GM21381 (cell line): ENCODE data around the gene SH2D3A.
"Not testable (repeated sequence)": the region's sequence is repeated elsewhere in the genome, so short reads cannot be mapped to it uniquely, and the experiment has no call there.

ENCODE experiments used
- ATAC-seq: cut with Tn5 transposase; IDR thresholded peaks from one replicate; pipeline ENCODE4 v1.9.1; 2021; ENCODE audit warnings: mild to moderate bottlenecking, moderate library complexity; ENCODE audit not compliant: unreplicated experiment

Gene SH2D3A

DNA sequence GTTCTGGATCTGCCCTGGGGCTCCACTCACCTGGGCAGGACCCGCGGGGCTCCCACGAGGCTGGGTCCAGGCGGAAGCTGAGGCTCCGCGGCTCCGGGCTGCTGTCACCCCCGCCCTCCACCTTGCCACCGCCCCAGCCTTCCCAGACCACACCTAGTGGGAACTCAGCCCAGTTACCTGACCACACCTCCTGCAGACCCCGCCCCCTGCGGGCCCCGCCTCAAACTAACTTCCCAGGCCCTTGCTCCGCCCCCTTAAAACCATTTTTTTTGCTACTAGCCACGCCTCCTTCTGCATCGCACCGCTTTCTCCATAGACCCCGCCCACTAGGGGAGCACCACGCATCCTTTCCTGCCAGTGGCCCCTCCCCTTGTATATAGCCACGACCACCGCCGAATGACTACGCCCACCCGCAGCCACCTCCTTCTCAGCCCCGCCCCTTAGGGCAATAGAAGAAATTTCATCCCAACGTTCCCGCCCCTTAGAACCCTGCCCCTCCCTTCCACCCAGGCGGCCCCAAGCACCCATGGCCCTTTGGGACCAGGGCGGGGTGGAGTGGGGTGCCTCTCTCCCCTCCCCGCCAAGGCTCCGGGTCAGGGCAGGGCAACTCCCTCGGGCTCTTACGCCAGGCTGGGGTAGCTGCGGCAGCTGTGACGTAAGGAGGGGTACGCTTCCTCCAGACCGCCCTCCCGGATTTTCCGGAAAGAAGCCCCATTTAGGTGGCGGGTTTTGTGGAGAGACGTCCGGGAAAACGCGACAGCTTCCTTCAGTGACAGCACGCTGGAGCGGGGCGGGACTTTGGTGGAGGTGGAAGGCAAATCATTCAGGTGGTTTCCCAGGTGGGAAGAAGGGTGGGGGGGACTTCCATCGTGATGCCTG lies at the start of gene SH2D3A:
SH2D3A (minus strand) TSS at position 79 of the 879 bp plus-strand sequence. CDS start 3,687 bp downstream, outside the sequence.
- ATAC-seq = peak; percentile 64

DNA sequence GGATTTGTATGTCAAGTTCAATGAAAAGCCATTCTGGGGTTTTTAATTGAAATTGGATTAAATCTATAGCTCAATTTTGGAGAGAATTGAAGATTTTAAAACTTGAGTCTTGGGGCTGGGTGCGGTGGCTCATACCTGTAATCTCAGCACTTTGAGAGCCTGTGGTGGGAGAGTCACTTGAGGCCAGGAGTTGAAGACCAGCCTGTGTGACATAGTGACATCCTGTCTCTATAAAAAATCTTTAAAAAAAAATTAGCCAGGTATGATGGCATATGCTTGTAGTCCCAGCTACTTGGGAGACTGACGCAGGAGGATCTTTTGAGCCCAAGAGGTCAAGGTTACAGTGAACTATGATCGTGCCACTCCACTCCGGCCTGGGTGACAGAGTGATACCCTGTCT lies 46.4 kb upstream of the SH2D3A start:
- ATAC-seq = no peak

DNA sequence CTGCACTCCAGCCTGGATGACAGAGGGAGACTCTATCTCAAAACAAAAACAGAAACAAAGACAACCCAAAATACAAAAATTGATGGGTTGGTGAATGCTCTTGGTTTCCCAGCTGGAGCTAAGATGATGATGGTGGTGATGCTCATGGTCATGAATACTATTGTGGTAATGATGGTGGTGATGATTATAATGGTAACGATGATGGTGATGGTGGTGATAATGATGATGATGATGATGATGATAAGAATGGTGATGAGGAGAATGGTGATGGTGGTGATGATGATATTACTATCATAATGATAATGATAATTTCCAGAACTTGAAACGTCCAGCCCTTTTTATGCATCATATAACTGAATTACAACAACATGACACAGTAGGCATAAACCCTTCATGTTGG lies 45.4 kb upstream of the SH2D3A start:
- no peak for ATAC-seq

DNA sequence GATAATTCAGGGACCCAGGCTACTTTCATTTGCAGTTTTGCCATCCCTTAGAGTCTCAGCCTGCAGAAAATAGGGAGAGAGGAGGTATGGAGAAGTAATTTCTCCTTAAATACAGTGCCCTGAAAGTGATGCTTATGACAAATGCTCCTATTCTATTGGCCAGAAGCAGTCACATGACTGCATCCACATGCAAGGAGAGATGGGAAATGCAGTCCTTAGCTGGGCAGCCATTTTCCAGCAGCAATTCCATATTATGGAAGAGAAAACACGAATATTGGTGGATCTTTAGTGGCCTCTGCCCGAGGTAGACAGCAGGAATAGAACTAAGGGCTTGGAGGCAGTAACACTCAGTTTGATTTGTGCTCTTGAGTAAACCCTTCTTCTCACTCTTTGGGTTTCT lies 44.7 kb upstream of the SH2D3A start:
- ATAC-seq = no peak

DNA sequence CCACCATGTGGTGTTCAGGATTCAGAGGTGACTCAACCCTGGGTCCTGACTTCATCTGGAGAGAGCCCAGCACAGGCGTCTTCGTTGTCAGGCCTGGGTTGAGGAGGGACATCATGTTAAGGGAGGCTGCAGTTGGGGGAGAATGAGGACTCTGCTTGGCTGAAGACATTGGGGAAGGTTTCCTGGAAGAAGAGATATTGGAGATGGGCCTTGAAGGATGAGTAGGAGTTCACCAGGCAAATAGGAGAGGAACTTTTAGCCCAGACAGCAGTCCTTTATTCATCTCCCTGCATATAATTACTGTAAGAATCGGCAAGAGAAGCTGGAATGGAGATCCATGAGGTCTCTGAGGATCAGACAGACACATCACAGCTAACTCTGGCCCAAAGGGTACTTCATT lies 44.1 kb upstream of the SH2D3A start:
- ATAC-seq = no peak

DNA sequence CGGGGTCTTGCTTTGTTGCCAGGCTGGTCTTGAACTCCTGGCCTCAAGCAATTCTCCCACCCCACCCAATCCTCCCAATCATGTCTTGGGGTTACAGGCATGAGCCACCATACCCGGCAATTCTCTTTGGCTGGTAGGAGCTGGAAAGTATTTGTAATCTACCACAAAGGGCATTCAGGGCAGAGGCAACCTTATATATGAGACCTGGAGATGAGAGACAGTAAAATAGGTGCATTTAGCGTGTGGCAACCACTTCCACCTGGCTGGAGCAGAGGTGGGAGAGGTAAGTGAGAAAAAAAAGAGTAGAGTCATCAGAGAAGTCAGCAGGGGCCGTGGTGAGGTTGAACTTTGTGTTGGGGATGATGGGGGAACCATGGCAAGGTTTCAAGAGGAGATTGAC lies 42.0 kb upstream of the SH2D3A start:
- ATAC-seq = no peak

DNA sequence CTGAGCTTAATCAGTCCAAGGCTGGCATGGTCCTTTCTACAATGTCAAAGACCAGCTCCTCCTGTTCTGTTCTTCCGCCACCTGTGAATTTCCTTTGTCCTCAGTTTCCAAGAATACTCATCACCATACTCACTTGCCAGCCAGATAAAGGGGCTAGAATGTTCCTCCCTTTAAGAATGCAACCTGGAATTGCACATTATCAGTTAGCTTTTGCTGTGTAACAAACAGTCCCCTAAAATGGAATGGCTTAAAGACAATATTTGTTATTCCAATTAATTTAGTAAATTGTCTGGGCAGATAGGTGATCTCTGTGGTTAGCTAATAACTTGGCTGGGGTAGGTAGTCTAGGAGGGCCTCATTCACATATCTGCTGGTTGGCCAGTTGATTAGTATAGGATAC lies 41.3 kb upstream of the SH2D3A start:
- no peak for ATAC-seq

DNA sequence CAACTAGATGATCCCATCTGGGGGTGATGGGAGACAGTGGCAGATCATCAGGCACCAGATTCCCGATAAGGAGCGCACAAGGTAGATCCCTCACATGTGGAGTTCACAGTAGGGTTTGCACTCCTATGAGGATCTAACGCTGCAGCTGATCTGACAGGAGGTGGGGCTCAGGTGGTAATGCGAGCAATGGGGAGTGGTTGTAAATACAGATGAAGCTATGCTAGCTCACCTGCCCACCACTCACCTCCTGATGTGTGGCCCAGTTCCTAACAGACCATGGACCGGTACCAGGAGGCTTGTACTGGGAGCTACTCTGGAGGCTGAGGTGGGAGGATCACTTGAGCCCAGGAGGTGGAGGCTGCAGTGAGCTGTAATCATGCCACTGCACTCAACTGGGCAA lies 40.1 kb upstream of the SH2D3A start:
- ATAC-seq = no peak

DNA sequence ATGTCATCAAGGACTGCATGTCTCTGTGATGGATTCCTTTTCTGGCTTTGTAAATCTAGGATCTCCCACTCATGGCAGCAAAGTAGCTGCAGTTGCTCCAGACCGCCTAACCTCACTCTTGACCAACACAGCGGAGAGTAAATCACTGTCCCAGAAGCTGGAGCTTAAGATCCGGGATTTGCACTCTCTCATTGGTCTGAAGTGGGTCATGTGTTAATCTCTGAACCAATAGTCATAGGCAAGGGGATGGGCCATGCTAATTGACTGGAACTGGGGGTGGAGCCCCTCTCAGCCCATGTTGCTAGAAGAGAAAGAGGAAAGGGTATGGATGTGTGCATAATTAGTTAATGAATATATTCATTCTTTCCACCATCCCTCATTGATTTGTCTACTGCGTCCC lies 39.3 kb upstream of the SH2D3A start:
- no peak for ATAC-seq

DNA sequence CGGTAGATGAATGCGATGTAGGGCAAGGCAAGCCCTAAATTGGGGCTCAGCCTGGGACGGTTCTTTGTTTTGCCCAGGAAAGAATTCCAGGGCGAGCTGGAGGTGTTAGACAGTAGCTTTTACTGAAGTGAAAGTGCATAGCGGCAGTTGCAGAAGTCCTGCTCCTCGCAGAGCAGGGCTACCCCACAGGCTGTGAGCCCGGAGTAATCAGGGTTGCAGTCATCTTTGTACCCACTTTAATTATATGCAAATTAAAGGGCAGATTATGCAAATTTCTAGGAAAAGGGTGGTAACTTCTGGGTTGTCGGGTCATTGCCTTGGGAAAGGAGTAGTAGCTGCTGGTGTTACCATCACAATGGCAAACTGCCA lies 35.8 kb upstream of the SH2D3A start:
- ATAC-seq = no peak

DNA sequence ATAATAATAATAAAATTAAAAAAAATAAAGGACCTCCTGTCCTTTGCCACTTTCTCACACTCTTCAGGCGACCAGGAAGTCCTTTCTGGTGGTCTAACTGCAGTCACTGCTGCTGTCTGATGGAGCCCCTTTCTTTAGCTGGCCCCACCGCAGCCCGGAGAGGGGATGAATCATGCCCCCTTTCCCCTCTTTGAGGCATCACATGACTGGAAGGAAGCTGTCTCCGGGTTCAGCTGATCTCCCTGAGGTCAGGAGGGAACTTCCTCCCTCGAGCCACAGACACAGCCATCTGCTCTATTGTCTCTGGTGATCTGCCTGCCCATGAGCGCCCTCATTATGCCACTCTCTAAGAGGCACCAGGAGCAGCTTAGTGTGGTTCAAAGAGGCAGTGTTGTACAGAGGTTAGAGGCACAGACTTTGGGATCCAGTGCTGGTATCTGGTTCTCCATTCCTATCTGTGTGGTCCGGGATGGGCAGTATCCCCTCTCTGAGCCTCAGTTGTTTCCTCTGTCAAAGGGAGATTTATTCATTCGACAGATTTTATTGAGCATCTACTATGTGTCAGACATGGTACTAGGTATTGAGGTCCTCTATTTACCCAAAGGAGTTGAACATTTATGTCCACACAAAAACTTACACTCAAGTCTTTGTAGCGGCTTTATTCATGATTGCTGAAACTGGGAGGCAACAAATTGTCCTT lies 35.3 kb upstream of the SH2D3A start:
- ATAC-seq = peak; percentile 57

DNA sequence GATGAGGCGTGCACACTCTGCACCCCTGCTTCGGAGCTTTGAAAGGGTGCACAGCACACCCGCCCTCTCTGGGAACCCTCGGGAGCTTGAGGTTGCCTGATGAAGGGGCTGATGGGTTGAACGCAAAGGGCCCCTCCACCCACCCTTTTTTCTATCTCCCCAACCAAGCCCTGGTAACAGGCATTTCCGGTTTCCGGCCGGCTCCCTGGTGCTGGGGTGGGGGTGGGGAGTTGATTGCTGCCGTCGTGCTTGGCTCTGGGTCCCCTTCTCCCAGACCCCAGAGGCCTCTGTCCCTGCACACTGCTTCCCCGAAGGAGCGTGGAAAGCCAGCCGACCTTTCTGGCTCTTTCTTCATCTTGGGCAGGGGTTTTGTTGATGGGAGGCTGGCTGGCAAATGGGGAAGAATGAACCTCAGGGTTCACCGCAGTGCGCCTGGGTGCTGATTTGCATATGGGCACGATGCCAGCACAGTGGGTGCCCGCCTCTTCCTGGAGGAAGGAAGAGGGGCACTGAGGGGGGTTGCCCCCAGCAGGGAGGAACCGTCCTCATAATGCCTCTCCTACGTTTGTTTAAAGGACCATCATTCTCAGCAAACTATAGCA lies 34.4 kb upstream of the SH2D3A start:
- ATAC-seq = peak; percentile 46

DNA sequence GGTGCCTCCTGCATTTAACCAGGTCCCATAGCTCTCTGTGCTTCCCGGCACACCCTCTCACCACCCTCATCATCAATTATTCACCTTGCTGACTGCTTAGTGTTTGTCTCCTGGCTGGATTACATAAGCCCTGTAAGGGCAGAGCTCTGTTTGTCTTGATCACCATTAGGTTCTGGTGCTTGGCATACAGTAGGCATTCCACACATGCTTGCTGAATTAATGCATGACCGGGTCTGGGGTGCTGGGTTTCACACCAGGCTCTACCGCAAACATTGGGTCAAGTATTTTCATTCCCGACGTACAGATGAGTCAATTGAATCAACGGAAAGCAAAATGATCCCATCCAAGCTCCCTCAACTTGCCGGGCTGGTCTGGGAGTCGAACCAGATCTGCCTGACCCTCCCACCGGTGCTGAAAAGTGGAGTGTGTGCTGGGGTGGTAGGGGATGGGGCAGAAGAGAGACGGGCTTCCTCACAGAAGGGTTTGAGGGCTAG lies 33.8 kb upstream of the SH2D3A start:
- ATAC-seq = no peak

DNA sequence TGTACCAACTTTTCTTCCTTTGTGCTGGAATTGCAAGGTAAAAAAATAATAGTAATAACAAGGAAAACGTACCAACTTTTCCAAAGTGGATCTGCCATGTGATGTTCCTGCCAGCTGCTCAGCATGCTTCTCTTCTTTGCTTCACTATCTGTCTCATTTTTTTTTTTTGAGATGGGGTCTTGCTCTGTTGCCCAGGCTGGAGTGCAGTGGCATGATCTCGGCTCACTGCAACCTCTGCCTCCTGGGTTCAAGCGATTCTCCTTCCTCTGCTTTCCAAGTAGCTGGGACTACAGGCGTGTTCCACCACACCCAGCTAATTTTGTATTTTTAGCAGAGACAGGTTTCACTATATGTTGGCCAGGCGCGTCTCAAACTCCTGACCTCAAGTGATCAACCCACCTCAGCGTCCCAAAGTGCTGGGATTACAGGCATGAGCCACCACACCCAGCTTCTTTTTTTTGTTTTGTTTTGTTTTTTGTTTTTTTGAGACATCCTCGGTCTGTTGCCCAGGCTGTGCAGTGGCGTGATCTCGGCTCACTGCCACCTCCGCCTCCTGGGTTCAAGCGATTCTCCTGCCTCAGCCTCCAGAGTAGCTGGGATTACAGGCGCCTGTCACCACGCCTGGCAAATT lies 33.0 kb upstream of the SH2D3A start:
- not testable (repeated sequence) for ATAC-seq

DNA sequence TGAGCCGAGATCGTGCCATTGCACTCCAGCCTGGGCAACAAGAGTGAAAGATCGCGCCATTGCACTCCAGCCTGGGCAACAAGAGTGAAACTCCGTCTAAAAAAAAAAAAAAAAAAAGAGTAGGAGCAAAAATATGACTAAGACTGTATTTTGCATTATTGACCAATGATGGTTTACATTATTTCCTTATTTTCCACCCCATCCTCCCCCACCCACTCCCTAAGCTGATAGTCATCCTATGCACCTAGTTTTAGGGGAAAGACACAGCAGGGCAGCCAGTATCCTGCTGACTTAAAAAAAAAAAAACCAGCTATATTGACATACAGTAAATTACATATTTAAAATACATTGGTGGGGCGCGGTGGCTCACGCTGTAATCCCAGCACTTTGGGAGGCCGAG lies 30.4 kb upstream of the SH2D3A start:
- ATAC-seq = no peak

DNA sequence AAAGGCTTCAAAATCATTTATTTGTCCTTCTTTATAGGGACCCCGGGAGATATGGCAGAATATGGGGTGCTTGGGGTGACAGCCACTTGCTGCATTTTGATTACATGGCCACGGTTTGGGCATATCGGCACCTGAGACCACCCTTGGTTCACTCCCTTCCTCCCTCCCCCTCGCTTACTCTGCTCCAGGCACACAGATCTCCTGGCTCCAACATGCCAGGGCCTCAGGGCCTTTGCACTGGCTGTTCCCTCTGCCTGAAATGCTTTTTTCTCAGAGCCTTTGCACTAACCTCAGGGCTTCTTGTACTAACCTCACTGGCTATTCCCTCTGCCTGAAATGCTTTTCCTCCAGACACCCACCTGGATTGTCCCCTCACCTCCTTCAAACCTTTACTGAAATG lies 29.0 kb upstream of the SH2D3A start:
- ATAC-seq = no peak

DNA sequence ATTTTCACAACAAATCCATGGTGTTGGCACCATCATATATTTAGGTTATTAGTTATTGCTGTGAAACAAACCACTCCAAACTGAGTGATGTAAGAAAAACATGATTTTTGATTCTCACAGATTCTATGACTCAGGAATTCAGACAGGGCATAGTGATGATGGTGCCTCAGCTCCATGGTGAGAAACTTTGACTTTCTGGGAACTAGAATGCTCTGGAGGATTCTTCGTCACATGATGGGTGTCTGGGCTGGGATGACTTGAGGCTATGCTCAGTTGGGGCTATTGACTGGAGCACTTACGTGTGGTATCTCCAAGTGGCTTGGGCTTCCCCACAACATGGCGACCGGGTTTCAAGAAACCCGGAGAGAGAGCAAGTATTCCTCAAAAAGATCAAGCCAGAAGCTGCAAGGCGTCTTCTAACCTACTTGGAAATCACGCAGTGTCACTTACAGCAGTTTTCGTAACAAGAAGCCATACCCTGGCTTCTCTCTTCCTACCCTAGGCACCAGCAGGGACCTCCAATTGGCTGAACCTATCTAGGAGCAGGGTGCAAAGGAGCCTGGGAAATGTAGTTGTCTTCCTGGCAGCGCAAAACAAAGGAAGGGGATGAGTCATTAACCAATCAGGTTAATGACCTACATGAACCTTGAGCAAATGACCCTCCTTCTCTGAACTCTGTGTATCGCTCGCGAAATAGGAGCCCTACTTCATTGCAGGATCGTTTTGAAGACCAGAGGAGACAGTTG lies 27.6 kb upstream of the SH2D3A start:
- ATAC-seq = no peak

DNA sequence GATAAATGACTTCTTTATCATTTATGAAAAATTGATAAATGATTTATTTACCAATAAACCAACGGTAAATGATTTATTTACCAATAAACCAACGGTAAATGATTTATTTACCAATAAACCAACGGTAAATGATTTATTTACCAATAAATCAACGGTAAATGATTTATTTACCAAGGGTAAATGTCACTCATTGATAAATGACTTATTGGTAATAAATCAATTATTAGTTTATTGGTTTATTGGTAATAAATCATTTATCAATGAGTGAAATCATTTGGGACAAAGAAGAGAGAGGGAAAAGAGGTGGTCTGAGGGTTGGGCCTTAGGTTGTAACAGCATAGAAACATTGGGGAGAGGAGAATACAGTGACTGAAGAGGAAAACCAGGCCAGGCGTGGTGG lies 26.7 kb upstream of the SH2D3A start:
- ATAC-seq = no peak

DNA sequence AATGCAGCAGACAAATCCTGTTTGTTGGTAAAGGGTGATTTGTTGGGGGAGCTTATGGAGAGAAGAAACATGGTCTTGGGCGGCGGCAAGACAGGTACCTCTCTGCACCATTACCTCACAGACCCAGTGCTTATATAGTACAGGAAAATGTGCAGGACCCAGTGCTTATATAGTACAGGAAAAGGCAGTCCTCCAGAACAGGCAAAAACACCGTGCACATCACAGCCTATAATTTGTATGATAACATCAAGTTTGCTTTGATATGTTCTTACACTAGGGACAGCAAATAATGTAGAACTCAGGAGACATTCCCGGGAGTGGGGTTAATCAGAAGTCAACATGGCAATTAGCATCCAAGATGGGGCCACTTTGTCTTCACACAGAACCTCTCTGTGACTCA lies 26.2 kb upstream of the SH2D3A start:
- no peak for ATAC-seq

DNA sequence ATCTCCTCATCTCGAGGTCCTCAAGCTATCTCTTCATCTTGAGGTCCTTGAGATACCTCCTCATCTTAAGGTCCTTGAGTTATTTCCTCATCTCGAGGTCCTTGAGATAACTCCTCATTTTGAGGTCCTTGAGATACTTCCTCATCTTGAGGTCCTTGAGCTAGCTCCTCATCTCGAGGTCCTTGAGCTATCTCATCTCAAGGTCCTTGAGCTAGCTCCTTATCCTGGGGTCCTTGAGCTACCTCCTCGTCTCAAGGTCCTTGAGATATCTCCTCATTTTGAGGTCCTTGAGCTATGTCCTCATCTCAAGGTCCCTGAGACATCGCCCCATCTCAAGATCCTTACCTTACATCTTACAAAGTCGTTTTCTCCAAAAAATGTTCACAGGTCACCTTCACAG lies 24.0 kb upstream of the SH2D3A start:
- no peak for ATAC-seq
